ENCODE results near the gene TPTE.
"Not testable (repeated sequence)": the region's sequence is repeated elsewhere in the genome, so short reads cannot be mapped to it uniquely, and the experiment has no call there.

TPTE gene

GRCh38 chr21:10638144-10638543 is 116.8 kb downstream of the TPTE start:
- POLR2A ChIA-PET; H3K4me1 ChIP-seq (ENCODE audit: control extremely low read depth in 1 of 4, control insufficient read depth in 4 of 4, insufficient read depth in 4 of 4, low read length in 3 of 4); DNase-seq; H3K27ac ChIP-seq (ENCODE audit: insufficient read depth in 1 of 2, low read depth in 1 of 2, low read length in 2 of 2, poor library complexity in 1 of 2, severe bottlenecking in 2 of 2); H3K4me3 ChIP-seq (ENCODE audit: control insufficient read depth in 1 of 7, extremely low read depth in 1 of 7, insufficient read depth in 4 of 7, low read depth in 2 of 7, low read length in 6 of 7); H3K27me3 ChIP-seq (replicated peaks in 2 of 5; ENCODE audit: control insufficient read depth in 4 of 5, insufficient read depth in 5 of 5, low read length in 4 of 5); CTCF ChIA-PET; H3K36me3 ChIP-seq (ENCODE audit: control insufficient read depth in 4 of 4, insufficient read depth in 4 of 4, low read length in 3 of 4): not testable (repeated sequence)
- WGBS (ENCODE audit: insufficient coverage) = 57% methylated on average over 9 of the region's 9 CpGs
- peaks cover 0 to 33% (median 6%) of the 10 kb centered on the region in 5 experiments for H3K9me3 ChIP-seq (ENCODE audit: control extremely low read depth in 1 of 5, control insufficient read depth in 4 of 5, insufficient read depth in 2 of 5, low read depth in 1 of 5, low read length in 4 of 5)

GRCh38 chr21:10639123-10639522 is 117.7 kb downstream of the TPTE start:
- no peaks in the 10 kb centered on the region for H3K4me1 ChIP-seq (ENCODE audit: control extremely low read depth in 1 of 4, control insufficient read depth in 4 of 4, insufficient read depth in 4 of 4, low read length in 3 of 4)
- 76% methylated on average over 2 of the region's 4 CpGs for WGBS (ENCODE audit: insufficient coverage)
- no peaks in the 10 kb centered on the region for H3K27me3 ChIP-seq (replicated peaks in 2 of 5; ENCODE audit: control insufficient read depth in 4 of 5, insufficient read depth in 5 of 5, low read length in 4 of 5)
- H3K36me3 ChIP-seq (ENCODE audit: control insufficient read depth in 4 of 4, insufficient read depth in 4 of 4, low read length in 3 of 4) = no peaks in the 10 kb centered on the region
- ChIA-PET POLR2A (no interaction called here), CTCF (no interaction called here)
- H3K9me3 ChIP-seq (ENCODE audit: control extremely low read depth in 1 of 5, control insufficient read depth in 4 of 5, insufficient read depth in 2 of 5, low read depth in 1 of 5, low read length in 4 of 5) = peaks cover 0 to 35% (median 6%) of the 10 kb centered on the region in 5 experiments
- no peak overlapping the region for H3K27ac ChIP-seq (ENCODE audit: insufficient read depth in 1 of 2, low read depth in 1 of 2, low read length in 2 of 2, poor library complexity in 1 of 2, severe bottlenecking in 2 of 2)
- no peak for DNase-seq
- no peak overlapping the region for H3K4me3 ChIP-seq (ENCODE audit: control insufficient read depth in 1 of 7, extremely low read depth in 1 of 7, insufficient read depth in 4 of 7, low read depth in 2 of 7, low read length in 6 of 7)

GRCh38 chr21:10639746-10640145 is 118.4 kb downstream of the TPTE start:
- H3K27ac ChIP-seq (ENCODE audit: insufficient read depth in 1 of 2, low read depth in 1 of 2, low read length in 2 of 2, poor library complexity in 1 of 2, severe bottlenecking in 2 of 2); CTCF ChIA-PET; H3K4me3 ChIP-seq (ENCODE audit: control insufficient read depth in 1 of 7, extremely low read depth in 1 of 7, insufficient read depth in 4 of 7, low read depth in 2 of 7, low read length in 6 of 7); H3K36me3 ChIP-seq (ENCODE audit: control insufficient read depth in 4 of 4, insufficient read depth in 4 of 4, low read length in 3 of 4); POLR2A ChIA-PET; DNase-seq; H3K27me3 ChIP-seq (replicated peaks in 2 of 5; ENCODE audit: control insufficient read depth in 4 of 5, insufficient read depth in 5 of 5, low read length in 4 of 5); H3K4me1 ChIP-seq (ENCODE audit: control extremely low read depth in 1 of 4, control insufficient read depth in 4 of 4, insufficient read depth in 4 of 4, low read length in 3 of 4): not testable (repeated sequence)
- H3K9me3 ChIP-seq (ENCODE audit: control extremely low read depth in 1 of 5, control insufficient read depth in 4 of 5, insufficient read depth in 2 of 5, low read depth in 1 of 5, low read length in 4 of 5) = peaks cover 0 to 35% (median 6%) of the 10 kb centered on the region in 5 experiments

- no peaks in the 10 kb centered on the region for H3K27me3 ChIP-seq (replicated peaks in 2 of 5; ENCODE audit: control insufficient read depth in 4 of 5, insufficient read depth in 5 of 5, low read length in 4 of 5)
- DNase-seq = no peak
- WGBS (ENCODE audit: insufficient coverage) = 38% methylated on average over 4 of the region's 4 CpGs
- H3K27ac ChIP-seq (ENCODE audit: insufficient read depth in 1 of 2, low read depth in 1 of 2, low read length in 2 of 2, poor library complexity in 1 of 2, severe bottlenecking in 2 of 2) = no peak overlapping the region
- H3K36me3 ChIP-seq (ENCODE audit: control insufficient read depth in 4 of 4, insufficient read depth in 4 of 4, low read length in 3 of 4) = no peaks in the 10 kb centered on the region
- no peak overlapping the region for H3K4me3 ChIP-seq (ENCODE audit: control insufficient read depth in 1 of 7, extremely low read depth in 1 of 7, insufficient read depth in 4 of 7, low read depth in 2 of 7, low read length in 6 of 7)
- ChIA-PET CTCF (no interaction called here), POLR2A (no interaction called here)
- H3K4me1 ChIP-seq (ENCODE audit: control extremely low read depth in 1 of 4, control insufficient read depth in 4 of 4, insufficient read depth in 4 of 4, low read length in 3 of 4) = no peaks in the 10 kb centered on the region
- H3K9me3 ChIP-seq (ENCODE audit: control extremely low read depth in 1 of 5, control insufficient read depth in 4 of 5, insufficient read depth in 2 of 5, low read depth in 1 of 5, low read length in 4 of 5) = peaks cover 0 to 35% (median 6%) of the 10 kb centered on the region in 5 experiments
Observed at GRCh38 chr21:10640446-10640845, 119.1 kb downstream of the TPTE start.

GRCh38 chr21:10641107-10641506 is 119.7 kb downstream of the TPTE start:
- no peak overlapping the region for H3K4me3 ChIP-seq (ENCODE audit: control insufficient read depth in 1 of 7, extremely low read depth in 1 of 7, insufficient read depth in 4 of 7, low read depth in 2 of 7, low read length in 6 of 7)
- no peaks in the 10 kb centered on the region for H3K36me3 ChIP-seq (ENCODE audit: control insufficient read depth in 4 of 4, insufficient read depth in 4 of 4, low read length in 3 of 4)
- H3K4me1 ChIP-seq (ENCODE audit: control extremely low read depth in 1 of 4, control insufficient read depth in 4 of 4, insufficient read depth in 4 of 4, low read length in 3 of 4) = no peaks in the 10 kb centered on the region
- H3K27ac ChIP-seq (ENCODE audit: insufficient read depth in 1 of 2, low read depth in 1 of 2, low read length in 2 of 2, poor library complexity in 1 of 2, severe bottlenecking in 2 of 2) = no peak overlapping the region
- CTCF ChIA-PET = no interaction called here
- no peak for DNase-seq
- POLR2A ChIA-PET = no interaction called here
- WGBS (ENCODE audit: insufficient coverage) = no CpG with 5 or more reads among the region's 1 CpG
- H3K27me3 ChIP-seq (replicated peaks in 2 of 5; ENCODE audit: control insufficient read depth in 4 of 5, insufficient read depth in 5 of 5, low read length in 4 of 5) = no peaks in the 10 kb centered on the region
- H3K9me3 ChIP-seq (ENCODE audit: control extremely low read depth in 1 of 5, control insufficient read depth in 4 of 5, insufficient read depth in 2 of 5, low read depth in 1 of 5, low read length in 4 of 5) = peaks cover 0 to 35% (median 6%) of the 10 kb centered on the region in 5 experiments

- DNase-seq; H3K27ac ChIP-seq (ENCODE audit: insufficient read depth in 1 of 2, low read depth in 1 of 2, low read length in 2 of 2, poor library complexity in 1 of 2, severe bottlenecking in 2 of 2); CTCF ChIA-PET; H3K27me3 ChIP-seq (replicated peaks in 2 of 5; ENCODE audit: control insufficient read depth in 4 of 5, insufficient read depth in 5 of 5, low read length in 4 of 5); H3K4me3 ChIP-seq (ENCODE audit: control insufficient read depth in 1 of 7, extremely low read depth in 1 of 7, insufficient read depth in 4 of 7, low read depth in 2 of 7, low read length in 6 of 7); POLR2A ChIA-PET; H3K36me3 ChIP-seq (ENCODE audit: control insufficient read depth in 4 of 4, insufficient read depth in 4 of 4, low read length in 3 of 4); H3K4me1 ChIP-seq (ENCODE audit: control extremely low read depth in 1 of 4, control insufficient read depth in 4 of 4, insufficient read depth in 4 of 4, low read length in 3 of 4): not testable (repeated sequence)
- WGBS (ENCODE audit: insufficient coverage) = 72% methylated on average over 4 of the region's 5 CpGs
- H3K9me3 ChIP-seq (ENCODE audit: control extremely low read depth in 1 of 5, control insufficient read depth in 4 of 5, insufficient read depth in 2 of 5, low read depth in 1 of 5, low read length in 4 of 5) = peaks cover 0 to 24% (median 2%) of the 10 kb centered on the region in 5 experiments
Observed at GRCh38 chr21:10645667-10646066, 124.3 kb downstream of the TPTE start.

- 66% methylated on average over 4 of the region's 4 CpGs for WGBS (ENCODE audit: insufficient coverage)
- H3K4me1 ChIP-seq (ENCODE audit: control extremely low read depth in 1 of 4, control insufficient read depth in 4 of 4, insufficient read depth in 4 of 4, low read length in 3 of 4); H3K36me3 ChIP-seq (ENCODE audit: control insufficient read depth in 4 of 4, insufficient read depth in 4 of 4, low read length in 3 of 4); H3K27me3 ChIP-seq (replicated peaks in 2 of 5; ENCODE audit: control insufficient read depth in 4 of 5, insufficient read depth in 5 of 5, low read length in 4 of 5); CTCF ChIA-PET; H3K27ac ChIP-seq (ENCODE audit: insufficient read depth in 1 of 2, low read depth in 1 of 2, low read length in 2 of 2, poor library complexity in 1 of 2, severe bottlenecking in 2 of 2); POLR2A ChIA-PET; H3K4me3 ChIP-seq (ENCODE audit: control insufficient read depth in 1 of 7, extremely low read depth in 1 of 7, insufficient read depth in 4 of 7, low read depth in 2 of 7, low read length in 6 of 7); DNase-seq: not testable (repeated sequence)
- H3K9me3 ChIP-seq (ENCODE audit: control extremely low read depth in 1 of 5, control insufficient read depth in 4 of 5, insufficient read depth in 2 of 5, low read depth in 1 of 5, low read length in 4 of 5) = peaks cover 0 to 12% (median 2%) of the 10 kb centered on the region in 5 experiments
Observed at GRCh38 chr21:10649350-10650149, 128.2 kb downstream of the TPTE start.

All from common myeloid progenitor, CD34-positive (primary cell).